Measurements from ENCODE around the gene NEK5.
"Not testable (repeated sequence)": the region's sequence is repeated elsewhere in the genome, so short reads cannot be mapped to it uniquely, and the experiment has no call there.

The NEK5 gene

DNA sequence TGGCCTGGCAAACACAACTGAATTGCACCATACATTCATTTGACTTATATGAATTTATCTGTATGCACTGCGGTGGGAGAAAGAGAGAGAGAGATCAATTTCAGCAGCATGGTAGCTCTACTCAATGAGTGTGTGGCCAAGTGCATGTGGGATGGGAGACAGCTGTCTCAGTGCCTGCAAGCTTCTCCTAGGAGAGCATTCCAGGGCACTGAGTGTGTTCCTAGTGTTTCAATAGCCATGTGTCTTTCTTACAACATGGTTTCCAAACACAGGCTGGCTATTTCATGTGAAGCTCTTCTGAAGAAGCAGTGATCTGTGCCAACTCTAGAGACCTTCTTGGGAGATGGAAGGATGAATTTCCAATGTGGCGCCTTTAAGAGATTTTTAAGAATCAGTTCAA is 43.5 kb downstream of the NEK5 start:
- Histone ChIP-seq H3K27ac (ENCODE audit: low read depth, low read length) (no peak overlapping the region), H3K9ac (ENCODE audit: low read length in 5 of 5) (no peak overlapping the region)

GRCh38 chr13:52084981-52085380 is 43.9 kb downstream of the NEK5 start:
- H3K27ac ChIP-seq (ENCODE audit: low read depth, low read length); H3K4me3 ChIP-seq (ENCODE audit: low read depth in 1 of 5, low read length in 5 of 5); H3K27me3 ChIP-seq (ENCODE audit: control insufficient read depth in 5 of 5, insufficient read depth in 4 of 5, low read length in 5 of 5); H3K36me3 ChIP-seq (ENCODE audit: control insufficient read depth in 5 of 5, insufficient read depth in 5 of 5, low read length in 5 of 5); H3K9me3 ChIP-seq (ENCODE audit: control insufficient read depth in 5 of 5, low read length in 5 of 5); H3K9ac ChIP-seq (ENCODE audit: low read length in 5 of 5): not testable (repeated sequence)
- peaks cover 0 to 15% (median 3%) of the 10 kb centered on the region in 5 donors for H3K4me1 ChIP-seq (ENCODE audit: control insufficient read depth in 5 of 5, insufficient read depth in 5 of 5, low read length in 5 of 5)

More for the DNA sequence above, 43.5 kb downstream of the NEK5 start:
- peaks cover 0 to 15% (median 3%) of the 10 kb centered on the region in 5 donors for H3K4me1 ChIP-seq (ENCODE audit: control insufficient read depth in 5 of 5, insufficient read depth in 5 of 5, low read length in 5 of 5)
- no peaks in the 10 kb centered on the region for H3K36me3 ChIP-seq (ENCODE audit: control insufficient read depth in 5 of 5, insufficient read depth in 5 of 5, low read length in 5 of 5)
- no peaks in the 10 kb centered on the region for H3K9me3 ChIP-seq (ENCODE audit: control insufficient read depth in 5 of 5, low read length in 5 of 5)
- H3K27me3 ChIP-seq (ENCODE audit: control insufficient read depth in 5 of 5, insufficient read depth in 4 of 5, low read length in 5 of 5), result no peaks in the 10 kb centered on the region
- H3K4me3 ChIP-seq (ENCODE audit: low read depth in 1 of 5, low read length in 5 of 5), result no peak overlapping the region

DNA sequence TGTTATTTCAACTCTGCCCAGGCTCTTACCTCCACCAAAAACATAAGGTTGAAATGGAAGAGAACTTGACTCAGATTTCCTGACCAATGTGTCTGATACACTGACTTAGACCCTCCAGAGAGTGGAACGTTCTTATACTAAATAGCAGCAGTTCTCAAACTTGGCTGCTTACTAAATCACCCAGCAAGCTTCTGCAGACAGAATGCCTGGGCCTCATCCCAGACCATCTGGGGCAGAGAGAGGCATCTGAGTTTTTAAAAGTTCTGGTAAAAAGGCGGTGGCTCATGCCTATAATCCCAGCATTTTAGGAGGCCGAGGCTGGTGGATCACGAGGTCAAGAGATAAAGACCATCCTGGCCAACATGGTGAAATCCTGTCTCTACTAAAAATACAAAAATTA is 46.3 kb downstream of the NEK5 start:
- Histone ChIP-seq H3K36me3 (ENCODE audit: control insufficient read depth in 5 of 5, insufficient read depth in 5 of 5, low read length in 5 of 5) (no peaks in the 10 kb centered on the region), H3K4me3 (ENCODE audit: low read depth in 1 of 5, low read length in 5 of 5) (no peak overlapping the region), H3K4me1 (ENCODE audit: control insufficient read depth in 5 of 5, insufficient read depth in 5 of 5, low read length in 5 of 5) (peaks cover 0 to 5% (median 2%) of the 10 kb centered on the region in 5 donors), H3K27me3 (ENCODE audit: control insufficient read depth in 5 of 5, insufficient read depth in 4 of 5, low read length in 5 of 5) (no peaks in the 10 kb centered on the region), H3K27ac (ENCODE audit: low read depth, low read length) (no peak overlapping the region), H3K9me3 (ENCODE audit: control insufficient read depth in 5 of 5, low read length in 5 of 5) (no peaks in the 10 kb centered on the region), H3K9ac (ENCODE audit: low read length in 5 of 5) (no peak overlapping the region)

DNA sequence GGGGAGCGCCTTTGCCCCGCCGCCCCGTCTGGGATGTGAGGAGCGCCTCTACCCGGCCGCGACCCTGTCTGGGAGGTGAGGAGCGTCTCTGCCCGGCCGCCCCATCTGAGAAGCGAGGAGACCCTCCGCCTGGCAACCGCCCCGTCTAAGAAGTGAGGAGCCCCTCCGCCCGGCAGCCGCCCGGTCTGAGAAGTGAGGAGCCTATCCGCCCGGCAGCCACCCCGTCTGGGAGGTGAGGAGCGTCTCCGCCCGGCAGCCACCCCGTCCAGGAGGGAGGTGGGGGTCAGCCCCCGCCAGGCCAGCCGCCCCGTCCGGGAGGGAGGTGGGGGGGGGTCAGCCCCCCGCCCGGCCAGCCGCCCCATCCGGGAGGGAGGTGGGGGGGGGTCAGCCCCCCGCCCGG is 49.0 kb downstream of the NEK5 start:
- not testable (repeated sequence) for H3K4me1 ChIP-seq (ENCODE audit: control insufficient read depth in 5 of 5, insufficient read depth in 5 of 5, low read length in 5 of 5); H3K27ac ChIP-seq (ENCODE audit: low read depth, low read length); H3K9me3 ChIP-seq (ENCODE audit: control insufficient read depth in 5 of 5, low read length in 5 of 5); H3K9ac ChIP-seq (ENCODE audit: low read length in 5 of 5); H3K36me3 ChIP-seq (ENCODE audit: control insufficient read depth in 5 of 5, insufficient read depth in 5 of 5, low read length in 5 of 5); H3K27me3 ChIP-seq (ENCODE audit: control insufficient read depth in 5 of 5, insufficient read depth in 4 of 5, low read length in 5 of 5); H3K4me3 ChIP-seq (ENCODE audit: low read depth in 1 of 5, low read length in 5 of 5)

DNA sequence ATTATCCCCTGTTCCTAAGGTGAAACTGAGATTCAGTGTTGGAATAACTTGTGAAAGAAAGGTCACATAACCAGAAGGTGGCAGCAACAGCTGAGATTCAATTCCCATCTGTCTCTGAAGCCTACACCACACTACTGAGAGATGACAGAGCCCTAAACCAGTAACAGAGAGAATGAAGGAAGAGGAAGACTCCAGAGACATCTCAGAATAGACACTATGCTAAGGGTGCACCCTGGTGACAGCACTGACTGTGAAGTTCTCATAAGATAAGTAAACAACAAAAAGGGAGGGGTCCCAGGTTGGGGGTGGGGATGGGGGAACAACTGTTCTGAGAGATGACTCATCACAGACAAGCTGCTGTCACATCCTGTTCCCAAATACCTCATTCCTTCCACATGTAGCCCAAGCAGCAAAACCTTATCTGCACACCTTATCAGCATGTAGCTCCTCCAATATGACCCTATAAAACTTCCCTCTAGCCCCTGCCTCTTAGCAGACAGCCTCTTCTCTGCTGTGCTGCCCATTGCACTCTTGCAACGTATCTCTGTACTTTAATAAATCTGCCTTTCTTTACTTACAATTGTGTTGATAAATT is 57.8 kb downstream of the NEK5 start:
- Histone ChIP-seq H3K4me3 (ENCODE audit: low read depth in 1 of 5, low read length in 5 of 5) (no peak overlapping the region), H3K9me3 (ENCODE audit: control insufficient read depth in 5 of 5, low read length in 5 of 5) (peaks cover 13 to 31% (median 23%) of the 10 kb centered on the region in 5 donors), H3K4me1 (ENCODE audit: control insufficient read depth in 5 of 5, insufficient read depth in 5 of 5, low read length in 5 of 5) (no peaks in the 10 kb centered on the region), H3K9ac (ENCODE audit: low read length in 5 of 5) (no peak overlapping the region), H3K27ac (ENCODE audit: low read depth, low read length) (no peak overlapping the region), H3K36me3 (ENCODE audit: control insufficient read depth in 5 of 5, insufficient read depth in 5 of 5, low read length in 5 of 5) (no peaks in the 10 kb centered on the region), H3K27me3 (ENCODE audit: control insufficient read depth in 5 of 5, insufficient read depth in 4 of 5, low read length in 5 of 5) (no peaks in the 10 kb centered on the region)

GRCh38 chr13:52067237-52067636 is 61.6 kb downstream of the NEK5 start:
- Histone ChIP-seq H3K9me3 (ENCODE audit: control insufficient read depth in 5 of 5, low read length in 5 of 5) (peaks cover 14 to 37% (median 29%) of the 10 kb centered on the region in 5 donors), H3K27ac (ENCODE audit: low read depth, low read length) (no peak overlapping the region), H3K27me3 (ENCODE audit: control insufficient read depth in 5 of 5, insufficient read depth in 4 of 5, low read length in 5 of 5) (no peaks in the 10 kb centered on the region), H3K4me3 (ENCODE audit: low read depth in 1 of 5, low read length in 5 of 5) (peak overlapping the region in 4 of 5 donors; percentile 8 to 53 (median 24)), H3K36me3 (ENCODE audit: control insufficient read depth in 5 of 5, insufficient read depth in 5 of 5, low read length in 5 of 5) (no peaks in the 10 kb centered on the region), H3K4me1 (ENCODE audit: control insufficient read depth in 5 of 5, insufficient read depth in 5 of 5, low read length in 5 of 5) (peaks cover 0 to under 1% (median 0%) of the 10 kb centered on the region in 5 donors), H3K9ac (ENCODE audit: low read length in 5 of 5) (no peak overlapping the region)

GRCh38 chr13:52061587-52061986 is 67.3 kb downstream of the NEK5 start:
- no peak overlapping the region for H3K27ac ChIP-seq (ENCODE audit: low read depth, low read length)
- H3K4me3 ChIP-seq (ENCODE audit: low read depth in 1 of 5, low read length in 5 of 5), result no peak overlapping the region
- peaks cover 0 to 21% (median 16%) of the 10 kb centered on the region in 5 donors for H3K9me3 ChIP-seq (ENCODE audit: control insufficient read depth in 5 of 5, low read length in 5 of 5)
- H3K27me3 ChIP-seq (ENCODE audit: control insufficient read depth in 5 of 5, insufficient read depth in 4 of 5, low read length in 5 of 5), result no peaks in the 10 kb centered on the region
- H3K4me1 ChIP-seq (ENCODE audit: control insufficient read depth in 5 of 5, insufficient read depth in 5 of 5, low read length in 5 of 5), result peaks cover 0 to 12% (median 0%) of the 10 kb centered on the region in 5 donors
- H3K36me3 ChIP-seq (ENCODE audit: control insufficient read depth in 5 of 5, insufficient read depth in 5 of 5, low read length in 5 of 5), result no peaks in the 10 kb centered on the region
- H3K9ac ChIP-seq (ENCODE audit: low read length in 5 of 5), result no peak overlapping the region

DNA sequence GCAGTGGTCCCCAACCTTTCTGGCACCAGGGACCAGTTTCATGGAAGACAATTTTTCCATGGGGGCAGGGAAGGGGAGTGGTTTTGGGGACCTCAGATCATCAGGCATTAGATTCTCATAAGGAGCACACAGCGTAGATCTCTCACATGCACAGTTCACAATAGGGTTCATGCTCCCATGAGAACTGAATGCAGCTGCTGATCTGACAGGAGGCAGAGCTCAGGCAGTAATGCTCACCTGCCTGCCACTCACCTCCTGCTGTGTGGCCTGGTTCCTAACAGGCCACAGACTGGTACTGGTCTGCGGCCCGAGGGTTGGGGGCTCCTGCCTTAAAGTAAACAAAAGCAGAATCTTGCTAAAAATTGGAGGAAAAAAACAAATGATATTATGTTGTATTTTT is 67.8 kb downstream of the NEK5 start:
- not testable (repeated sequence) for H3K27me3 ChIP-seq (ENCODE audit: control insufficient read depth in 5 of 5, insufficient read depth in 4 of 5, low read length in 5 of 5)

DNA sequence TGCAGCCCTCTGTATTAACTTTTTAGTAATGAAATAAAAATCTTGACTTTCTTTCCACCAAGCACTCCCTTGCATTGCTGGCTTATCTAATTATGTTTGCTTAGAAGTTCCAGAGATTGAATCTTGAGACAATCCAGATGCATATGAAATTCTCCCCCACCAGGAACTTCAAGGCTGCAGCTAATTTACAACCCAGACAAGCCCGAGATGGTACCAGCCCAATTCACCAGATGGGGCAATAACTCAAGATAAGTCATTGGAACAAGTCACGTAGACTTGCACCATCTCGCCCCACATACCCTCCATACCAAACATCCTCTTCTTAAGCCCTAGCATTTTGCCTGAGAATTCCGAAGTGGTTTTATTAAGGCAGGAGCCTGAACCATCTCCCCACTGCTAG is 75.4 kb downstream of the NEK5 start:
- no peak overlapping the region for H3K27ac ChIP-seq (ENCODE audit: low read depth, low read length)
- no peak overlapping the region for H3K9ac ChIP-seq (ENCODE audit: low read length in 5 of 5)
- no peak overlapping the region for H3K4me3 ChIP-seq (ENCODE audit: low read depth in 1 of 5, low read length in 5 of 5)
- no peaks in the 10 kb centered on the region for H3K27me3 ChIP-seq (ENCODE audit: control insufficient read depth in 5 of 5, insufficient read depth in 4 of 5, low read length in 5 of 5)
- H3K9me3 ChIP-seq (ENCODE audit: control insufficient read depth in 5 of 5, low read length in 5 of 5), result no peaks in the 10 kb centered on the region
- H3K36me3 ChIP-seq (ENCODE audit: control insufficient read depth in 5 of 5, insufficient read depth in 5 of 5, low read length in 5 of 5), result no peaks in the 10 kb centered on the region
- H3K4me1 ChIP-seq (ENCODE audit: control insufficient read depth in 5 of 5, insufficient read depth in 5 of 5, low read length in 5 of 5), result no peaks in the 10 kb centered on the region

More for the DNA sequence above, 67.8 kb downstream of the NEK5 start:
- H3K4me3 ChIP-seq (ENCODE audit: low read depth in 1 of 5, low read length in 5 of 5); H3K36me3 ChIP-seq (ENCODE audit: control insufficient read depth in 5 of 5, insufficient read depth in 5 of 5, low read length in 5 of 5); H3K27ac ChIP-seq (ENCODE audit: low read depth, low read length); H3K9ac ChIP-seq (ENCODE audit: low read length in 5 of 5): not testable (repeated sequence)
- Histone ChIP-seq H3K9me3 (ENCODE audit: control insufficient read depth in 5 of 5, low read length in 5 of 5) (peaks cover 0 to 16% (median 15%) of the 10 kb centered on the region in 5 donors), H3K4me1 (ENCODE audit: control insufficient read depth in 5 of 5, insufficient read depth in 5 of 5, low read length in 5 of 5) (peaks cover 0 to 12% (median 0%) of the 10 kb centered on the region in 5 donors)

DNA sequence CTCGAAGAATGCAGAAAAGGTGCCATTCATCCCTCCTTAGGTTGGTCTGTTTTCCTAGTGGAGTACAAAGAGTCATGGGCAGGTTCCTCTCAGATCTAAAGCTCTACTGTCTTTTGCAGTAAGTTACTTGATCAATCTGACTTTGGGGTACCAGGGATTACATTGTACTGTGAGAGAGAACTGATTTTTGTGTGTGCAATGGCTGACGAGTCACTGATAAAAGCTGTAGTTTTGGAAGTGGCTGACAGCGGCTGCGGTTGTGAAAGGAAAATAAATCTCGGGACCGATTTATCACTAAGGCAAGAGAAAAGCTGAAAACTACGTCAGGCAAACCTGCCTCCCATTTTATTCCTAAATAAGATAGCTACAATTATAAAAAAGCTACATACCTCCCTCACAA is 77.5 kb downstream of the NEK5 start:
- no peak overlapping the region for H3K27ac ChIP-seq (ENCODE audit: low read depth, low read length)
- no peaks in the 10 kb centered on the region for H3K4me1 ChIP-seq (ENCODE audit: control insufficient read depth in 5 of 5, insufficient read depth in 5 of 5, low read length in 5 of 5)
- no peak overlapping the region for H3K4me3 ChIP-seq (ENCODE audit: low read depth in 1 of 5, low read length in 5 of 5)
- no peaks in the 10 kb centered on the region for H3K36me3 ChIP-seq (ENCODE audit: control insufficient read depth in 5 of 5, insufficient read depth in 5 of 5, low read length in 5 of 5)
- no peaks in the 10 kb centered on the region for H3K27me3 ChIP-seq (ENCODE audit: control insufficient read depth in 5 of 5, insufficient read depth in 4 of 5, low read length in 5 of 5)
- no peaks in the 10 kb centered on the region for H3K9me3 ChIP-seq (ENCODE audit: control insufficient read depth in 5 of 5, low read length in 5 of 5)
- H3K9ac ChIP-seq (ENCODE audit: low read length in 5 of 5), result no peak overlapping the region

All from subcutaneous abdominal adipose tissue (tissue), 5 donors.